ENCODE data around the gene CASKIN1.
A peak's percentile ranks its signal among the peaks of the same experiment; 100 is the strongest.
"Not testable (repeated sequence)": the region's sequence is repeated elsewhere in the genome, so short reads cannot be mapped to it uniquely, and the experiment has no call there.

The CASKIN1 gene

DNA sequence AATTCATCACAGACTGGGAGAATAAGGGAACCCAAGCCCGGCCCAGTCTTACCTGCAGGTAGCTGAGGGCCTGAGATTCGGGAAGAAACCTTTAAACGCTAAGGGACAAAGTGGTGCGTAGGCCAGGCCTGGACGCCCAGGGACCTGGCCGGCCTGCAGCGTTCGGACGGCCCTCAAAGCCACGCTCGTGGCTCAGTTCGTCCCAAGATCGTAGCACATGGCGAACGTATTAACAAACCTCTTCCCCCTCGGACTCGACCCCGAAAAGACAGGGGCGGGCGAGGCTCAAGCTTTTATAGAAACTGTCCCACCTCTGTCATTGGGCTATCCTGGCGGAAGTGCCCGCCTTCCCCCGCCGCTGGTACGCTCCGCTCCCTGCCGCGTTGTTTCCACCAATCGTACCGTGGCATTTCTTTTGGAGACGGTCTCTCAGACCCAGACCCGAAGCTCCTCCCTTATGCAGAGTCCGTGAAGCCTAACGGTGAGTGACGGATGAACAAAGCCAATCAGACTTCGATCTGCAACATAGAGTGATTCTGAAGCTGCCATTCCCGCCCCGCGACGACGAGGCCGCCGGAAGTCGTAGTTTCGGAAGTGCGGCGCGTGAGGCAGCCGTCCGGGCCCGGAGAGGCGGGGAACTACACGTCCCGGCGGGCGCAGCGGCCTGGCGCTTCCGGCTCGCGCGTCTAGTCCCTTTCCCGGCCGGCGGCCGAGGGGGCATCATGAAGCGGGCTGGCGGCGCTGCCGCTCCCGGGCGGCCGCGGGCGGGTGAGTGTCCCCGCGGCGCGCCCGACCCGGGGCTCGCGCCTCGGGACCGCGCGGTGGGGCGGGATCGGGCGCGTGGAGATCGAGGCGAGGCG, 41.1 kb downstream of the CASKIN1 start, which contains the start of gene TRAF7:
Gene TRAF7, plus strand, starts transcription at position 692 of the 860 bp plus-strand sequence. CDS start 8,139 bp downstream, outside the sequence.
- DNase-seq (ENCODE audit: low read depth), result peak; percentile 98

DNA sequence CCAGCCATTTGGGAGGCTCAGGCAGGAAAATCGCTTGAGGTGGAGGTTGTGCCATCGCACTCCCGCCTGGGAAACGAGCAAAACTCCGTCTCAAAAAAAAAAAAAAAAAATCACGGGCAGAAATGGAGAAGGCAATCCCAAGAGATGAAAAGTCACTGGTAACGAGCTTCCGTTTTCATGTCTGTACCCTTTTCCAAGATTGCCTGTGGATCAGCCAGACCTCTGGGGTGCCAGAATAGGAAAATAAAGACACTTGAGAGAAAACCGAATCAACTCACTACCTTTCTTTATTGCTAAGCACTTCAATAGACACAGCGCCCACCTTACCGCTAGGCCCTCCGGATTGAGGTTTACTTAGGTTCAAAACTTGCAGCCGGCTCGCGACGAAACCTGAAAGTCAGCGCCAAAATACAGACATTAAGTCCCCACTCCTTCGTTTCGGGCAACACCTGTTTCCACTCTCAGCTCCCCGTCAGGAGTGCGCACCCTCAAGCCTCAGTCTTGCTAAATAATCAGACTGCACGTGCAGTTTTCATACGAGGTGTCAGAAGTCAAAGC, 41.8 kb downstream of the CASKIN1 start:
- DNase-seq (ENCODE audit: low read depth), result no peak

DNA sequence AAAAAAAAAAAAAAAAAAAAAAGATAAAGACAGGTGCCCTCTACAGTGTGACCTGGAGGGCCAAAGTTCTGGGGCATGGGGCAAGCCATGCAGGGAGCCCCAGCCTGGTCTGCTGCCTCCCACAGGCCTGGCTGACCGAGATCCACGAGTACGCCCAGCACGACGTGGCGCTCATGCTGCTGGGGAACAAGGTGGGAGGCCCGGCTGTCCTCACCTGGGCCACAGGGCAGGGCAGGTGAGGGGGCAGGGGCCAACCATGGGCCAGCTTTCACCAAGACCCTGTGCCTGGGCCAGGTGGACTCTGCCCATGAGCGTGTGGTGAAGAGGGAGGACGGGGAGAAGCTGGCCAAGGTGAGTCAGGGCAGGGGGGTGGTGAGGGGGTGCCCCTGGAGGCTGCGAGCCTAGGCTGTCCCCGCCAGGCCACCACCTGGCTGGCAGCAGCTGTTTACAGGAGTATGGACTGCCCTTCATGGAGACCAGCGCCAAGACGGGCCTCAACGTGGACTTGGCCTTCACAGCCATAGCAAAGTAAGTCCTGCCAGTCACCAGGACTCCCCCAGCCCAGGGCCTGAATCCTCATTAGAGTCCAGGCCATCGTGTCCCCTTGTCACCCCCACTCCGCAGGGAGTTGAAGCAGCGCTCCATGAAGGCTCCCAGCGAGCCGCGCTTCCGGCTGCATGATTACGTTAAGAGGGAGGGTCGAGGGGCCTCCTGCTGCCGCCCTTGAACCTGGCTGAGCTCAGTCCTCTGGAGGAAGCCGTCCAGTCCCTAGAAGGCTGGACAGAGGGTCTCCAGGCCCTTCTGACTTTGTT, 43.5 kb downstream of the CASKIN1 start:
- DNase-seq (ENCODE audit: low read depth), result no peak

DNA sequence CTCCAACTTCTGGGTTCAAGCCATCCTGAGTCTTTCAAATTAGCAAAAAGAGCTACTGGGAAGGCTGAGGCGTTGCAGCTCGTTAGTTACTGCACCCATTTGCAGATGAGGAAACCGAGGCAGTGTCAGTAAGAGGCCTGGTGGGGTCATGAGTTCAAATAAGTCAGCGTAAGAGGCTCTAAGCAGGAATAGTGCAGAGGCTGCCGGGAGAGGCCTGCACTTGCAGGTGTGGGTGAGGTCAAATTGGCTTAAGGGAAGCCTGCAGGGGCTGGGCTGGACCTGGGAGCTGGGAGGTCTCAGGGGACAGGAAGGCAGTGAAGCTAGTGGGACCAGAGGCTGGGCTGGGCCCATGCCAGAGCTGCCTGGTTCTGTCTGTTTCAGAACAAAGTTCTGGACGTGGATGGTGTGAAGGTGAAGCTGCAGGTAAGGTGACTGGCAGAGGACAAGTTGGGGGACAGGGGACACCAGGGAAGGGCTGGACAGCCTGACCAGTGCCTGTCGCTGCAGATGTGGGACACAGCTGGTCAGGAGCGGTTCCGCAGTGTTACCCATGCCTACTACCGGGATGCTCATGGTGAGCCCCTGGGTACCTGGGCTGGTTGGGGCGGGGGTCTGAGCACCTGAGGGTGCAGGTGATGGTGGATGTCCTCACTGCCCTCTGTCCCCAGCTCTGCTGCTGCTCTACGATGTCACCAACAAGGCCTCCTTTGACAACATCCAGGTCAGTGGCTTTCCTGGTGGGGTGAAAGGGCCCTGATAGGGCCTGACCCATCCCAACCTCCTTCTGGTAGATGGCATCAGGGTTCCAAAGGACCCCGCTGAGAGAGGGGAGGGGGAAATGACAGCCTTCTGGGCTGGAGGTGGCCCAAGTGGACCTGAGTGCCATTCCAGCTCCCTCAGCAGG, 45.0 kb downstream of the CASKIN1 start:
- DNase-seq (ENCODE audit: low read depth), result no peak

DNA sequence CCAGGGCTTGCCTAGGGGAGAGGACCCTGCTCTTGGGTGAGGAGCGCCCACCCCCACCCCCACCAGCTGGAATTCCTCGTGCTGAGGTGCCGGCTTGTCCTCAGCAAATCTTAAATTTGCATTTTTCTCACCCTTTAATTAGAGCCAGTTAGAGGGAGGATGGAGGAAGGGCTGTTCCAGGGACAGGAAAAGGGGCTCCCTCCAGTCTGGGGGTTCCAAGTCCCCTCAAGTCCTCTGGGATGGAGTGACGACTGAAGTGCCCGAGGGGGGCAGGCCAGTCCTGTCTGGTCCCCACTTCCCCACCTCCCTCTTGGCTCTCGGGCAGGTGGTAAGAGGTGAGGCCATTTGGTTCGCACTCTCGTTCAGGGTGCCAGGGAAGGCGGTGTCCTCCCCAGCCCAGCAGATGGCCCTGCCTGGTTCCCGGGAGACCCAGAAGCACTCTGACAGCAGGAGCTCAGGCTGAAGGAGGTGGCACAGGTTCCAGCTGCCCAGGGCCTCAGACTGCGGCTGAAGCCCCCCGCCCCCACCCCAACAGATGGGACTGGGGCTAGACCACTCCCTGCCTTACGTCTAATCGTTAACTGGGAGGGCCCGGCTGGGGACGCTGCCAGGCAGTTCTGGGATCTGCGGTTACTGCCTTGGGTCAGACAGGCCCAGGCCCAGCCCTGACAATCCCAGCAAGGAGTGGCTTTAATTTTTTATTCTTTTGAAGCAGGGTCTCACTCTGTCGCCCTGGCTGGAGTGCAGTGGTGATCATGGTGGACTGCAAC, 45.8 kb downstream of the CASKIN1 start:
- no peak for DNase-seq (ENCODE audit: low read depth)

DNA sequence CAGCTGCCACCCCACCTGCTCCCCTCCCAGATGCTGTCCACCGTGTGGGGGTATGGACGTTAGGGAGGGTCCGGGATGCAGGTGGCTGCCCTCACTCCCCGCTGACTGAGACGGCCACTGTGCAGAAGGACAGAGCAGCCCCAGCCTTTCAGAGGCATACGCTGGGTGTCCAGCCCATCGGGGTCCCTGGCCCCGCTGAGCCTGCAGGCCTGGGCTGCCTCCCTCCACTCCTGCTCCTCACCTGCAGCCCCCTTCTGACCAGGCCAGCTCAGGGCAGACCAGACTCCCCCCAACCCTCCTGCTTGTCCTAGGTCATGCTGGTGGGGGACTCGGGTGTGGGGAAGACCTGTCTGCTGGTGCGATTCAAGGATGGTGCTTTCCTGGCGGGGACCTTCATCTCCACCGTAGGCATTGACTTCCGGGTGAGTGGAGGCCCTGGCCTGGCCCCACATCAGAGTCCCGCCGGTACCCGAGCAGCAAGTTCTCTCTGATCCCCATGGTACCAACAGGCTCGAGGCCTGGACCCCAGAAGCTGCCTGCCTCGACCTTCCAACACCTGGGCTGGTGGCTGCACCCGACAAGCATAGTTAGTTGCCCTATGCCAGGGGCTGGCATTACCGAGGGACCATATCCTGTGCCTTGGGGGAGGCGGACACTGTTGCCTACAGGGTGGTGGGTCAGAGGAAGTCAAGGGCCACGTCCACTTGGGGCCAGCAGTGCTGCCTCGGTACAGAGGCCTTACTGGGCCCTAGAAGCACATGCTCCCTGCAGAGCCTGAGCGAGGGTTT, 46.6 kb downstream of the CASKIN1 start:
- DNase-seq (ENCODE audit: low read depth), result no peak

DNA sequence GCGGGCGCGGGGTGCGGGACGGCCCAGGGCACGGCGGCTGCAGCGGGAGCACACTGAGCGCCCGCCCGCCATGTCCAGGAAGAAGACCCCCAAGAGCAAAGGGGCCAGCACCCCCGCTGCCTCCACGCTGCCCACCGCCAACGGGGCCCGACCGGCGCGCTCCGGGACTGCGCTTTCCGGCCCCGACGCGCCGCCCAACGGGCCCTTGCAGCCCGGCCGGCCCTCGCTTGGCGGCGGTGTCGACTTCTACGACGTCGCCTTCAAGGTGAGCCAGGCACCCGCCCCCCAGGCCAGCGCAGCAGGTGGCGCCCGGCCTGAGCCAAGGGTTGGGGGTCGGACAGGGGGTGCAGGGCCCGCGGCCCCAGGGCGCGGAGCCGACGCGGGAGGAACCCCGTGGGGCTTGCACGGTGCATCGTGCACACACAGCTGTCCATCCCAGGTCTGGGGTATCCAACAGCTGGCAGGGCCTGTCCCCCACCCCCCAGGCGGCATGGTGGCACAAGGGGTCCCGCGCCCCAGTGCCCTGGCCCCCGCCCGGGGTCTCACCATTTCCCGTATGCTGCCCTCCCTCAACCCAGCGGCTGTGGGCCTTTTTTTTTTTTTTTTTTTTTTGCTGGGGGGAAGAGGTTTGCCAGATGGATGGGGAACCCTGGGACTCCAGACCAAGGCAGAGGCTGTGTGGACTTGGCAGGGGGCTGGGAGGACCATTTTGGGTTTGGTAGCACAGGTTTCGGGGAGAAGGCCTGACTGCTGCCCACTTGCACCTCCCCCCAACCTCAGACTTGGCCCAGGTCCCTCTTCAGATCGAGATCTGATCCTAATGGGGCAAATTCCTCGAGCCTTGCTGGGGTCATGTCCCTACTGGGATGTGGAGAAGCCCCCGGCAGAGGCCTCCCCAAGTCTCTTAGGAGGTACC, 47.4 kb downstream of the CASKIN1 start:
- DNase-seq (ENCODE audit: low read depth), result no peak

DNA sequence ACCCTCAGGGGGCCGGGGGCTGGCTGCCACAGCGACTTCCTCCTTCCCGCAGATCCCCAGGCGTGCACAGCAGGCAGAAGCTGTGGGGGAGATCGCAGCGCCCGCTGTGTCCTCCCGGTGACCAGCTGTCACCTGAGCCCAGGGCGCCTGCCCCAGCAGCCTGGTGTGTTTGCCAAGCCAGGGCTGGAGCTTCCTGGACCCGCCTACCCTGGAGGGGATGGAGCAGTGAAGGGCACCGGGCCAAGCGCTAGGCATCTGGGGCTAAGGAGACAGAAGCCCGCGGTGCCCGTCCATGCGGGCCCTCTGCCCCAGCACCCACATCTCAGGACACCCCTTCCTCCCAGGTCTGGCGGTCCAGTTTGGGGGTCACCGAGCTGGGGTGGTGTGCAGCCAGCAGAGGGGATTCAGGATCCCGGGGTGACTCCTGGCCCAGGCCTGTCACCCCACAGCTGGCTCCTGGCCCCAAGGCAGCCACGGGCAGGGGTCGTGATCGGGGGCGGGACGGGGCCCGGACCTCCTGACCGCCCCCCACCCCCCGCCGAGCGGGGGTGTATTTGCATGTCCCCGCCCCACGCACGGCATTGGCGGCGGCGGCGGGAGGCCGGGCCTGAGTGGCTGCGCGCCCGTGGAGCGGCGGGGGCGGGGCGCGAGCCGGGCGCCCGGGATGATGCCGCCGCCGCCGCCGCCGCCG, 48.3 kb downstream of the CASKIN1 start, which contains the start of gene RAB26:
Gene RAB26, plus strand, starts transcription at position 645 of the 691 bp plus-strand sequence. CDS start 159 bp downstream, outside the sequence.
- DNase-seq (ENCODE audit: low read depth), result no peak

DNA sequence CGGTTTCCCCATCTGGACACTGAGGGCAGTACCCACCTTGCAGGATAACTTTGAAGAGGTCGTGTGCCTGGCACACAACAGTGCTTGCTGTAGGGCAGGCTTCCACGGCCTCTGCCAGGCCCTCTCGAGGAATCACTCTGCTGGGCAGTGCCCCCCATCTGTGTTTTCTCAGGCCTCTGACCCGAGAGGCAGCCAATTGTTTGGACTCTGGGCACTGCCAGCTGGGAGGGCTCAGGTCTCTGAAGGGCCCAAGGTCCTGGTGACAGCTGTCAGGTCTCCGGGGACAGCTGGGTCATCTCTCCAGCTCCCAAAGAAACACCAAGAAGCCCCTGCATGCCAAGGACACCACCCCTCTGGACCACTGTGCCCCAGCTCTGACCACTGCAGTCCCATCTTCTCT, 49.0 kb downstream of the CASKIN1 start:
- no peak for DNase-seq (ENCODE audit: low read depth)

DNA sequence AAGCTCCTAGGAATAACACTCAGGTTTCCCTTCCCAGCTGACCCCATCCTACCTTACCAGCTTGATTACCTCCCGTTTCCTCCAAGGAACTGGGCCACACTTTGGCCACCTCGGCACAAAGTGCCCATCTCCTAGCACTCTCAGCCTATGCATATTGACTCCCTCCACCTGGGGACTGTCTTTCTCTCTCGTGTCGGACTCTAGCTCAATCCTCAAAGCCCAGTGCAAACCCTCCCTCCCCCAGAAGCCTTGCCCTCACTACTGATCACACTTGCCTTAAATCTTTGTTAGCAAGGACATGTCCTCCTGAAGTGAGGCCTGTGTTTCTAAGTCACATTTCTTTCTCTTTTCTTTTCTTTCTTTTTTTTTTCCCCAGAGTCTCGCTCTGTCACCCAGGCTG, 50.6 kb downstream of the CASKIN1 start:
- DNase-seq (ENCODE audit: low read depth), result no peak

DNA sequence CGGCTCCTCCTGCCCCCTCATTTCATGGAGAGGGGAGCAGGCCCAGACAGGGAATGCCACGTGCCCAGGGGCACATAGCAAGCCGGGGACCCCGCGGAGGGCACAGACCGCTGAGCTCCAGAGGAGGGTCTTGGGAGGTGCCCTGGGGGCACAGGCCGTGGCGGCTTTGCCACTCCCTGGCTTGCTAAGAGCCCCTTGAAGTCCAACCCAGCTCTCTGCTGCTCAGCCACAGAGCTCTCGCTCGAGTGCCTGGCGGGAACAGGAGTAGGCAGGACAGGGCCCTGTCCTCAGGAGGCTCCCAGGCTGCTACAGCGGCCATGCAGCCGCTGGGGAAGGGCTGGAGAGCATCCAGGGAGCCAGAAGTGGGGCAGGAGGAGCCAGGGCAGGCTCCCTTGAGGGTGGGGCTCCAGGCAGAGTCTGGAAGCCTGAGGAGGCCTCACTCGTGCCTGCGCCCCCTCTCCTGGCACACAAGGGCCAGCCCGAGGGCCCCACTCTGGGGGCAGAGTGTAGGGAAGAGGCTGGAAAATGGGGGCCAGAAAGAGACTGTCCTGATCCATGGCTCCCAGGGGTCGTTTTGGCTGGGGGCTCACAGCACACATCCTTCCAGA, 52.4 kb downstream of the CASKIN1 start:
- no peak for DNase-seq (ENCODE audit: low read depth)

DNA sequence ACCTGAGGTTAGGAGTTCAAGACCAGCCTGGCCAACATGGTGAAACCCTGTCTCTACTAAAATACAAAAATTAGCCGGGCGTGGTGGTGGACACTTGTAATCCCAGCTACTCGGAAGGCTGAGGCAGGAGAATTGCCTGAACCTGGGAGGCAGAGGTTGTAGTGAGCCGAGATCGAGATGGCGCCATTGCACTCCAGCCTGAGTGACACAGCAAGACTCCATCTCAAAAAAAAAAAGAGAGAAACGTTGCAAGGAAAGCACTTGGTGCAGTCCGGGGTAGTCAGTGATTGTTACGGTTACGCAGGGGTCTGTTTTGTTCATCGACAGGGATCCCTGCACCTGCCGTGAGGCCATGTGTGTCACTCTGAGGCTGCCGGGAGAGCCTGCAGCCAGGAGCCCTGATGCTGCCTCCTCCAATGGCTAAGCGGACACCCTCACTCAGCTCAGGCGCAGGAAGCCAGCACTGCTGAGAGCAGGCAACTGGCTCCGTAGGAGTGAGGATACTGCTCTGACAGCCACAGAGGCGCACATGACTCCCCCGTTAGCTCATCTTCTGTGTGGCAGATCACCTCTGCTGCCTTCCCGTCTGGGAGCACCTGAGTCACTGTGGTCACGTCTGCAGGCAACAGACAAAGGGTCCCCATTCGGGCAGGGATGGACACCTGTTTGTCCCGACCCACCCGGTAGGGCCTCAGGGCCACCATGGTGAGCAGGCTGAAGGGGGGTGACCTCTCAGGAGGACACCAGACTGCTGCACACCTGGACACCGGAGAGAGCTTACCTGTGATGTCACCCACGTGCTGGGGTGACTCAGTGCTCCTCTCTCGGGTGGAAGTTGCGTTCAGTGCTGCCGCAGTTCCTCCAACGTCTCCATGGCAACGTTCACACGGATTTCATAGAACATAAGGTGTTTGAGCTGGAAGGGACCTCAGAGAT, 53.2 kb downstream of the CASKIN1 start:
- DNase-seq (ENCODE audit: low read depth), result no peak

DNA sequence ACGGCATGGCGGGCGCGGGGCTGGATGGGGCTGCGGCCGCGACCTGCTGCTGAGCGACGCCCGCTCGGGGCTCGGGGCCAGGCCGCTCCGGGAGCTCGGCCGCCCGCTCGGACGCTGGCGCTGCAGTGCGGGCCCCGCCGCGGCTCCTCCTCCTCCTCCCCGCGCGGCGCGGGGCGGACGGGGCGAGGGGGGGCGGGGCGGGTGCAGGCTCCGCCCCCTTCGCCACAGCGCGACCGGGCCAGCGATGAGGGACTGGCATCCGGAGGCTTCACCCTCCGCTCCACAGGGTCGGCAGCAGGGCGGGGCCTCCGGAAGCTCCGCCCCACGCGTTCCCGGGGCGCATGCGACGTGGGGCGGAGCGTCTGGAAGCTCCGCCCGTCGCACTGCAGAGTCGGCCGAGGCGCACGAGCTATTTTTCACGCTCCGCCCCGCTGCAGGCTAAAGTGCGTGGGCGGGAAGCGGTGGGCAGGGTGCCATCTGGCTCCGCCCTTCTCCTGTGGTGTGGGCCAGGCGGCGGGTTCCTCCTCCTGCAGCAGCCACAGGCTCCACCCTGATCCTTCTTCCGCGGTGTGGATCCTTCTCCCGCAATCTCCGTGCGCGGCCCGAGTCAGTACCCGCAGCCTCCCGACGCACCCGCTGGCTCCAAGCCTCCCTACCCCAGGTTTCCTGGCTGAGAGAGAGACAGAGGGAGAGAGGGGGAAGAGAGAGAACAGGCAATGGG, 60.5 kb downstream of the CASKIN1 start, which contains the start of gene PKD1:
Gene PKD1, minus strand, starts transcription at position 129 of the 721 bp plus-strand sequence. CDS start 209 bp downstream, outside the sequence.
- DNase-seq (ENCODE audit: low read depth), result peak; percentile 99

DNA sequence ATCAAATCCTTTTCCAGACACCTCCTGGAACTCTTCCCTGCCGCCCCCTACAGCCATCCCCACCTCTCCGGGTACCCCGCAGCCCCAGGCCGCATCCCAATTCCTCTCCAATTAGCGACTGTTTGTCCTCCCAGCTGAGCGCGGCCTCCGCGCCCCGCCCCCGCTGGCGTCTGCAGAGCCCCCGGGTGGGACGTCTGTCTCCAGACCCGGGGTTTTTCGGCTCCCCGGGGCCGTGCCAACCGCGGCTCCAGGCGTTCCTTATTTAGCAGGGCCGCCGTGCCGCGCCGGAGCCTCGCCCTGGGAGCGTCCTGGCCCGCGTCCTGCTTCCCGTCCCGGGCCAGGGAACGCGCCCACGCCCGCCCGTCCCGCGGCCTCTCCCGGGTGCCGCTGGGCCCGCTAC, 61.3 kb downstream of the CASKIN1 start:
- not testable (repeated sequence) for DNase-seq (ENCODE audit: low read depth)

DNA sequence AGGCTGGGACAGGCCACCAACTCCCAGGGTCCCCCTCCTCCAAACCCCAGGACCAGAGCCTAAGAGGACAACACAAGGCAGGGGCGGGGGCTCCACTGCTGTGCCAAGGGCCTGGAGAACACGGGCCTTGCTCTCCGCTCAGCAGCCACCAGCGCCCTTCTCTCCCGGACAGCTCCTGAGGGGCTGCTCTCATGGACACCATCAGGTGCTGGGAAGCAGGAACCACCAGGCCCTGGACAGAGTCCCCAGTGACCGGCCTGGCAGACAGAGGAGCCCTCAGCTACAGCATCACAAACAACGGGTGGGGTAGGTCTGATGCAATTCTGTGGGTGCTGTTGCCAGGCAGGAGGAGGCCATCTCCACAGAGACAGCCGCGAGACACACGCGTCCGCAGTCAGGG, 62.6 kb downstream of the CASKIN1 start:
- DNase-seq (ENCODE audit: low read depth), result not testable (repeated sequence)

Measured in activated T-cell treated with anti-CD3 and anti-CD28 coated beads for 24 hours (primary cell).